Sigmoid colon (tissue), 7 donors: ENCODE measurements around the gene THSD7B. TPM values are rescaled to one million over a fixed set of nuclear protein-coding genes. Genes with fewer than 3 reads are reported as not detected.

Source experiments
- DNase-seq: peaks from one replicate; pipeline ENCODE4 v3.0.0-alpha.2; 2019
- H3K27ac ChIP-seq, 4 donors: fragments of 200-600 bp; sonication (generic); one replicate each; pipeline ENCODE4 v1.5.1; 2016 to 2019; ENCODE audit warnings: mild to moderate bottlenecking in 1 of 4
- H3K27me3 ChIP-seq, 3 donors: fragments of 200-600 bp; sonication (generic); one replicate each; pipeline ENCODE4 v1.5.1; 2019; ENCODE audit warnings: mild to moderate bottlenecking in 1 of 3
- H3K36me3 ChIP-seq, 4 donors: fragments of 200-600 bp; sonication (generic); one replicate each; pipeline ENCODE4 v1.5.1; 2016 to 2019
- H3K4me1 ChIP-seq, 4 donors: fragments of 200-600 bp; sonication (generic); one replicate each; pipeline ENCODE4 v1.5.1; 2017 to 2019
- H3K4me3 ChIP-seq, 4 donors: fragments of 200-600 bp; sonication (generic); one replicate each; pipeline ENCODE4 v1.5.1; 2017 to 2019; ENCODE audit warnings: mild to moderate bottlenecking in 2 of 4, moderate library complexity in 1 of 4
- H3K9me3 ChIP-seq, 4 donors: fragments of 200-600 bp in 3 of 4; sonication (generic) in 3 of 4; one replicate each; pipeline versions ENCODE4 v1.5.1 to v1.6.1; 2013 to 2019
- EP300 ChIP-seq, 4 donors: sonication (generic); formaldehyde crosslinking; IDR thresholded peaks; one replicate each; pipeline ENCODE4 v1.6.1; 2017; ENCODE audit warnings: antibody characterized with exemption in 4 of 4
- POLR2A ChIP-seq, 2 donors: fragments of 450-650 bp; IDR thresholded peaks; one replicate each; pipeline ENCODE4 v1.6.1; 2016; ENCODE audit warnings: antibody characterized with exemption in 2 of 2, mild to moderate bottlenecking in 2 of 2, moderate library complexity in 2 of 2
- POLR2AphosphoS5 ChIP-seq, 4 donors: sonication (generic); formaldehyde crosslinking; IDR thresholded peaks; one replicate each; pipeline ENCODE4 v1.6.1; 2017; ENCODE audit warnings: antibody characterized with exemption in 4 of 4
- WGBS, 2 donors: extraction: QIAGEN DNeasy Blood & Tissue Kit; methylation state at CpG; one replicate each; pipeline ENCODE4 v1.1.7; 2013; 5-methylcytosine and 5-hydroxymethylcytosine counted together
- intact Hi-C: fragments of 100-400 bp; cut with DNase I; formaldehyde crosslinking; loops from one replicate; pipeline ENCODE4 v1.15.1; 2023
- polyA plus RNA-seq, 3 donors: library from polyadenylated mRNA; stranded (reverse); fragments of 200-250 nt; gene quantifications; one replicate each; pipeline ENCODE4 v1.2.3, GENCODE V29; 2013
- total RNA-seq, 4 donors: library from RNA; depleted of rRNA; stranded (reverse); fragments of >200 nt; gene quantifications; one replicate each; pipeline ENCODE4 v1.1.0, GENCODE V29; 2016
- TF ChIP-seq, protein P1 (sequence below), 4 experiments: fragments of 450-650 bp in 3 of 4; fragments of 200-600 bp in 1 of 4; IDR thresholded peaks; one replicate each; pipeline ENCODE4 v1.5.1; 2016 to 2019; ENCODE audit warnings: antibody characterized with exemption in 4 of 4, mild to moderate bottlenecking in 3 of 4, moderate library complexity in 2 of 4
- donor health status: healthy with polysubstance abuse.
- donor health status: Bipolar disorder and iron deficiency.
- donor health status: healthy.

The THSD7B gene
- total and polyA plus RNA-seq, 7 donors = 0.16 to 0.83 (median 0.27) TPM; not detected in 2

DNA sequence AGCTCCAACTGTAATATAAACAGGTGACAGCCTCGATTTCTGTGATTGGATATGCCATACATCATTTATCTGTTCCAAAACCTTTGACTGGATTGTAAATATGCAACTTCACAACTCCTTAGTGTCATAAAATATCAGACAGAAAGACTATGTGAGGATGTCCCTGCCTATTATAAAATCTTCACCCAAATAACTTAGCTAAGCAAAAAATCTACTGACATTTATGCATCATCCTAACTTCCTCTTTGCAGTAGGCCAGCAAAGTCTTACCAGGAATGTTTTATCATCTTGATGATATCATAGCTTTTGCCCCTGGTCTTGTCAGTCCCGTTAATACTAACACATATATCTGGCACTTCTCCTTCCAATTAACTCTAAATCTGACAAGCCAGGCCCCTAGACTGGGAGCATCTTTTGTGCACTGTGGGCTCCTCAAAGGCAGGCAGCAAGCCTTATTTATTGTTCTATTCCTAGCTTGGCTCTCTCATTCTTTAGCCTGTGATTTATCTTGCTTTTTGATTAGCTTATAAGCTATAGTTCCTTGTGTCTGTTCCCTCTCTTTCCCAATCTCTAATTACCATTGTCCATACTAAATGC is 842.5 kb downstream of the THSD7B start:
- WGBS, 2 donors = 55 to 65% methylated on average over 2 of the region's 2 CpGs

DNA sequence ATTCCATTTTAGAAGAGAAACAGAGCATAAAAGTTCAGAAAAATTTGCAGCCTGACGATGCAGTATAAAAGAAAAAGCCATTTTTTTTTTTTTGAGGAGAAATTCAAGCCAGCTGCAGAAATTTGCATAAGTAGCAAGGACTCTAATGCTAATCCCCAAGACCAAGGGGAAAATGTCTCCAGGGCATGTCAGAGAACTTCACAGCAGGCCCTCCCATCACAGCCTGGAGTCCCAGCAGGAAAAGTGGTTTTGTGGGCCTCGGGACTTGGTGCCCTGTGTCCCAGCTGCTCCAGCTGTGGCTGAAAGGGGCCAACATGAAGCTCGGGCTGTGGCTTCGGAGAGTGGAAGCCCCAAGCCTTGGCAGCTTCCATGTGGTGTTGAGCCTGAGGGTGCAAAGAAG is 873.6 kb downstream of the THSD7B start:
- WGBS, 2 donors = 84 to 90% methylated on average over 4 of the region's 4 CpGs
- Histone ChIP-seq H3K36me3 (no peaks in the 10 kb centered on the region), H3K9me3 (no peaks in the 10 kb centered on the region), H3K4me1 (no peaks in the 10 kb centered on the region), H3K27me3 (no peaks in the 10 kb centered on the region), H3K4me3 (no peak overlapping the region), H3K27ac (no peak overlapping the region)
- TF ChIP-seq POLR2AphosphoS5 (IDR thresholded peaks at IDR 0.05) (no peak), POLR2A (IDR thresholded peaks at IDR 0.05) (no peak), EP300 (IDR thresholded peaks at IDR 0.05) (no peak)
- TF ChIP-seq, protein P1, sequence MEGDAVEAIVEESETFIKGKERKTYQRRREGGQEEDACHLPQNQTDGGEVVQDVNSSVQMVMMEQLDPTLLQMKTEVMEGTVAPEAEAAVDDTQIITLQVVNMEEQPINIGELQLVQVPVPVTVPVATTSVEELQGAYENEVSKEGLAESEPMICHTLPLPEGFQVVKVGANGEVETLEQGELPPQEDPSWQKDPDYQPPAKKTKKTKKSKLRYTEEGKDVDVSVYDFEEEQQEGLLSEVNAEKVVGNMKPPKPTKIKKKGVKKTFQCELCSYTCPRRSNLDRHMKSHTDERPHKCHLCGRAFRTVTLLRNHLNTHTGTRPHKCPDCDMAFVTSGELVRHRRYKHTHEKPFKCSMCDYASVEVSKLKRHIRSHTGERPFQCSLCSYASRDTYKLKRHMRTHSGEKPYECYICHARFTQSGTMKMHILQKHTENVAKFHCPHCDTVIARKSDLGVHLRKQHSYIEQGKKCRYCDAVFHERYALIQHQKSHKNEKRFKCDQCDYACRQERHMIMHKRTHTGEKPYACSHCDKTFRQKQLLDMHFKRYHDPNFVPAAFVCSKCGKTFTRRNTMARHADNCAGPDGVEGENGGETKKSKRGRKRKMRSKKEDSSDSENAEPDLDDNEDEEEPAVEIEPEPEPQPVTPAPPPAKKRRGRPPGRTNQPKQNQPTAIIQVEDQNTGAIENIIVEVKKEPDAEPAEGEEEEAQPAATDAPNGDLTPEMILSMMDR (IDR thresholded peaks at IDR 0.05) = no peak
- intact Hi-C loops = no loop called here
- no peak for DNase-seq

More for the DNA sequence above, 842.5 kb downstream of the THSD7B start:
- DNase-seq = no peak
- Histone ChIP-seq H3K27ac (no peak overlapping the region), H3K27me3 (no peaks in the 10 kb centered on the region), H3K9me3 (no peaks in the 10 kb centered on the region), H3K36me3 (no peaks in the 10 kb centered on the region), H3K4me1 (no peaks in the 10 kb centered on the region), H3K4me3 (no peak overlapping the region)
- intact Hi-C loops = no loop called here
- no peak for TF ChIP-seq POLR2A (IDR thresholded peaks at IDR 0.05)
- no peak for TF ChIP-seq EP300 (IDR thresholded peaks at IDR 0.05)
- TF ChIP-seq POLR2AphosphoS5 (IDR thresholded peaks at IDR 0.05) = no peak
- TF ChIP-seq, protein P1 (IDR thresholded peaks at IDR 0.05) = no peak

DNA sequence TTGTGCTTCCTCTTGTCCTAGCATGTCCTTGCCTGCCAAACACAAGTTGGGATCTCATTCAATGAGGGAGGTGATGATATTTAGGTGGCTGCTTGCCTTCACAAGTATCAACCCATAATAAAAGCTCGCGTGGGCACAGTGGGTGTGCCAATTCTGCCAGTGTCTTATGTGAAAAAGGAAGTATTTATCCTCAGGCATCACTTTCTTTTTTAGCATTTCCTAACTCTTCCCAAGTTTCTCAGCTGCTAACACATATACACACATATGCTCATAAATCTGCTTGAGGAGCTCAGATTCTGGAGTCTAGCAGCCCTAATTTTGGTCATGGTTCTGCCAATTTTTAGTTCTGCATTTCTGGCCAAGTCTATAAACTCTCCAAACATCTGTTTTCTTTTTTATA is 879.4 kb downstream of the THSD7B start:
- Histone ChIP-seq H3K36me3 (no peaks in the 10 kb centered on the region), H3K4me3 (no peak overlapping the region), H3K27ac (no peak overlapping the region), H3K9me3 (no peaks in the 10 kb centered on the region), H3K27me3 (no peaks in the 10 kb centered on the region), H3K4me1 (no peaks in the 10 kb centered on the region)
- no peak for DNase-seq
- TF ChIP-seq EP300 (IDR thresholded peaks at IDR 0.05) (no peak), POLR2AphosphoS5 (IDR thresholded peaks at IDR 0.05) (no peak), POLR2A (IDR thresholded peaks at IDR 0.05) (no peak)
- TF ChIP-seq, protein P1 (IDR thresholded peaks at IDR 0.05) = no peak
- intact Hi-C loops = no loop called here
- 62 to 81% methylated on average over 2 of the region's 2 CpGs for WGBS, 2 donors

DNA sequence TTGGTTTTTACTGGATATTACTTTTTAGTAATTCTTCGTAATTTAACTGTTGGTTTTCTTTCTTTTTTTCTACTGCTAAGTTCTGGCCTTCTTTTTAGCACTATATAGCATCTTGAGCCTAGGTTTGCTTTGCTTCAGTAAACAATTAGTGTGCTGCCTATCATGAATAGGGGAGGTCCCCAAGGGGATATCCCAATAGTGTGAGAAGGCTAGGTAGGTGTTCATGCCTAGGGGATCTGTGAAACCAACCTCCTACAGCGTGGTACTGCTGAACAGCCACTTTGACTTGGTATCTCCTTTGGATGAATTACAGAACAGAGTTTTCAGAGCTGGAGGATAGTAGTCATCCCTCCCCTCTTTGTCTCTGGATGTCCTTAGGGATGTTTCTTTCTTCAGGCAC is 888.7 kb downstream of the THSD7B start:
- no peak overlapping the region for H3K27ac ChIP-seq
- H3K4me3 ChIP-seq = no peak overlapping the region
- 78 to 88% methylated on average over 2 of the region's 2 CpGs for WGBS, 2 donors
- H3K9me3 ChIP-seq = peaks cover 0 to 3% (median 0%) of the 10 kb centered on the region in 4 donors
- intact Hi-C loops = no loop called here
- no peak for DNase-seq
- H3K27me3 ChIP-seq = no peaks in the 10 kb centered on the region
- H3K4me1 ChIP-seq = no peaks in the 10 kb centered on the region
- H3K36me3 ChIP-seq = no peaks in the 10 kb centered on the region
- TF ChIP-seq, protein P1 (IDR thresholded peaks at IDR 0.05) = no peak
- no peak for TF ChIP-seq POLR2A (IDR thresholded peaks at IDR 0.05)

DNA sequence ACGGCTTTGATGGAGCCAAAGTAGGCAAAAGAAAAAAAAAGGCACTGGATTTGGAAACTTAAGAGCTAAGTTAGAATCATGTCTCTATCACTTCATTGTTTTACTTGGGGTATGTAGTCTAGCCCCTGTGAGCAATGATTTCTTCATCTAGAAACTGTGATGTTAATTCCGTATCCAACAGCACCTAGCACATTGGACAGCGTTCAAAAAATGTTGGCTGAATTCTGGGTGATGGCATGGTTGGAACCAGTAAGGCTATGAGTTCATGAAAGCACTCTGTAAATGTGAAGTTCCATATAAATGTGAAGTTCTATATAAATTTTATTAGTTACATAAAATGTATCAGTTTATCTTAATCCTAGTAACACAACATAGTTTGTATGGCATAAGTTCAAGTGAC is 890.5 kb downstream of the THSD7B start:
- Histone ChIP-seq H3K4me1 (no peaks in the 10 kb centered on the region), H3K36me3 (no peaks in the 10 kb centered on the region), H3K9me3 (peaks cover 0 to 3% (median 0%) of the 10 kb centered on the region in 4 donors), H3K4me3 (no peak overlapping the region), H3K27ac (no peak overlapping the region), H3K27me3 (no peaks in the 10 kb centered on the region)
- TF ChIP-seq, protein P1 (IDR thresholded peaks at IDR 0.05) = no peak
- TF ChIP-seq POLR2AphosphoS5 (IDR thresholded peaks at IDR 0.05) (no peak), EP300 (IDR thresholded peaks at IDR 0.05) (no peak), POLR2A (IDR thresholded peaks at IDR 0.05) (no peak)
- intact Hi-C loops = no loop called here
- WGBS, 2 donors = 93 to 94% methylated on average over 3 of the region's 3 CpGs
- DNase-seq = no peak
